Stimulated activated CD4-positive, alpha-beta T cell treated with anti-CD3 and anti-CD28 coated beads, Interleukin-15, amount 100 ng/mL, for 48 hours (primary cell): Measurements from ENCODE around the gene HRH3.

ENCODE experiments used
- DNase-seq, 2 donors: peaks; one replicate each; pipeline ENCODE4 v3.0.0-alpha.2; 2020; ENCODE audit warnings: low read depth in 2 of 2

Gene HRH3

GRCh38 chr20:62229667-62230066 lies 9.6 kb upstream of the HRH3 start:
- DNase-seq: no peak

- no peak for DNase-seq
These were observed 9.0 kb upstream of the HRH3 start for GRCh38 chr20:62228982-62229545.

GRCh38 chr20:62227977-62228958 lies 8.2 kb upstream of the HRH3 start:
- no peak for DNase-seq

- no peak for DNase-seq
These were observed 7.5 kb upstream of the HRH3 start for GRCh38 chr20:62227591-62227976.

GRCh38 chr20:62226707-62227590 lies 6.9 kb upstream of the HRH3 start:
- no peak for DNase-seq

- no peak for DNase-seq
These were observed 6.0 kb upstream of the HRH3 start for GRCh38 chr20:62225820-62226635.

GRCh38 chr20:62225026-62225425 lies 4.9 kb upstream of the HRH3 start:
- DNase-seq: no peak

- no peak for DNase-seq
These were observed 4.2 kb upstream of the HRH3 start for GRCh38 chr20:62224113-62224855.

GRCh38 chr20:62223571-62223970 lies 3.5 kb upstream of the HRH3 start:
- no peak for DNase-seq

- no peak for DNase-seq
These were observed 2.9 kb upstream of the HRH3 start for GRCh38 chr20:62222972-62223371.

- DNase-seq: no peak
These were observed 2.3 kb upstream of the HRH3 start for GRCh38 chr20:62222266-62222850.

GRCh38 chr20:62220666-62221568 lies 839 bp upstream of the HRH3 start:
- no peak for DNase-seq

GRCh38 chr20:62219101-62219991 lies 732 bp downstream of the HRH3 start:
- DNase-seq: no peak

GRCh38 chr20:62217913-62218773 lies 1.9 kb downstream of the HRH3 start:
- no peak for DNase-seq

- no peak for DNase-seq
These were observed 3.2 kb downstream of the HRH3 start for GRCh38 chr20:62216636-62217566.

- no peak for DNase-seq
These were observed 4.0 kb downstream of the HRH3 start for GRCh38 chr20:62215991-62216635.
